Colonic mucosa (tissue), 4 donors: ENCODE measurements around the gene SEL1L3. TPM values are rescaled to one million over a fixed set of nuclear protein-coding genes. Genes with fewer than 3 reads are reported as not detected.

Experiments used
- DNase-seq: peaks from one replicate; pipeline ENCODE4 v3.0.0-alpha.2; 2020
- H3K27ac ChIP-seq: fragments of 200-600 bp; one replicate; pipeline ENCODE4 v1.8.0; 2021
- H3K27me3 ChIP-seq: fragments of 200-600 bp; one replicate; pipeline ENCODE4 v1.8.0; 2021
- H3K36me3 ChIP-seq: fragments of 200-600 bp; one replicate; pipeline ENCODE4 v1.8.0; 2021
- H3K4me1 ChIP-seq: fragments of 200-600 bp; one replicate; pipeline ENCODE4 v1.8.0; 2021; ENCODE audit warnings: mild to moderate bottlenecking
- H3K4me3 ChIP-seq: fragments of 200-600 bp; one replicate; pipeline ENCODE4 v1.8.0; 2021
- H3K9ac ChIP-seq, 2 donors: one replicate each; pipeline ENCODE4 v1.7.0; 2013; ENCODE audit warnings: control low read depth in 2 of 2, low read depth in 2 of 2, low read length in 2 of 2
- H3K9me3 ChIP-seq: fragments of 200-600 bp; one replicate; pipeline ENCODE4 v1.8.0; 2021
- CTCF ChIP-seq: fragments of 200-600 bp; IDR thresholded peaks from one replicate; pipeline ENCODE4 v1.8.0; 2022; ENCODE audit warnings: antibody characterized with exemption, mild to moderate bottlenecking
- intact Hi-C: fragments of 100-400 bp; cut with DNase I; formaldehyde crosslinking; loops from one replicate; pipeline ENCODE4 v1.14.1; 2022
- total RNA-seq, 2 donors: library from RNA; stranded (reverse); fragmentation: NEBNext Ultra II Directional in 1 of 2; extraction: Animal tissue kit (Norgen Biotek cat#: 25700) in 1 of 2; gene quantifications; one replicate each; pipeline ENCODE4 v1.2.1, GENCODE V29; 2021
- donor health status: healthy.
- donor health status: DM: no; HTN: no; CAD: no.
- donor health status: DM: no; HTN: no; CAD: no.

SEL1L3 gene
- total RNA-seq, 2 donors from 2014 or later, result 88.4 to 96.2 TPM

GRCh38 chr4:25827897-25828296 is 34.9 kb downstream of the SEL1L3 start:
- Histone ChIP-seq H3K4me1 (no peaks in the 10 kb centered on the region), H3K27ac (no peak overlapping the region), H3K4me3 (no peak overlapping the region), H3K27me3 (no peaks in the 10 kb centered on the region), H3K9me3 (no peaks in the 10 kb centered on the region), H3K36me3 (no peaks in the 10 kb centered on the region), H3K9ac (no peak overlapping the region)
- DNase-seq, result no peak
- intact Hi-C loops, result no loop called here
- TF ChIP-seq CTCF, result no peak

DNA sequence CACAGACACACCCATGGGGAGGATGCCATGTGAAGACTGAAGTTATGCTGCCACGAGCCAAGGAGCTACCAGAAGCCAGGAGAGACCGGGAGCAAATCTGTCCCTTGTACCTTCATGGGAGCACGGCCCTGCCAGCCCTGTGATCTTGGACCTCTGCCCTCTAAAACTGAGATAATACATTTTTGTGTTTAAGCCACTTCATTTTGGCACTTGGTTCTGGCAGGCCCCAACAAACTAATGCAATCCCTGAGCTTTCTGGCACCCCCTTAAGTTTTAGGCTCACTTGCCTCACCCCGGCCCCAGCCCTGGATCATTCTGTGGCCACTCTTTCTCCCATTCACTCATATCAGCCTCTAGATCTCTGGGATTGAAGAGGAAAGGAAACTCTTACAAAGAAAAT is 35.4 kb downstream of the SEL1L3 start:
- no peaks in the 10 kb centered on the region for H3K9me3 ChIP-seq
- no peaks in the 10 kb centered on the region for H3K36me3 ChIP-seq
- DNase-seq, result no peak
- no peaks in the 10 kb centered on the region for H3K27me3 ChIP-seq
- no peak overlapping the region for H3K9ac ChIP-seq
- TF ChIP-seq CTCF, result no peak
- H3K27ac ChIP-seq, result no peak overlapping the region
- H3K4me3 ChIP-seq, result no peak overlapping the region
- intact Hi-C loops, result no loop called here
- no peaks in the 10 kb centered on the region for H3K4me1 ChIP-seq

DNA sequence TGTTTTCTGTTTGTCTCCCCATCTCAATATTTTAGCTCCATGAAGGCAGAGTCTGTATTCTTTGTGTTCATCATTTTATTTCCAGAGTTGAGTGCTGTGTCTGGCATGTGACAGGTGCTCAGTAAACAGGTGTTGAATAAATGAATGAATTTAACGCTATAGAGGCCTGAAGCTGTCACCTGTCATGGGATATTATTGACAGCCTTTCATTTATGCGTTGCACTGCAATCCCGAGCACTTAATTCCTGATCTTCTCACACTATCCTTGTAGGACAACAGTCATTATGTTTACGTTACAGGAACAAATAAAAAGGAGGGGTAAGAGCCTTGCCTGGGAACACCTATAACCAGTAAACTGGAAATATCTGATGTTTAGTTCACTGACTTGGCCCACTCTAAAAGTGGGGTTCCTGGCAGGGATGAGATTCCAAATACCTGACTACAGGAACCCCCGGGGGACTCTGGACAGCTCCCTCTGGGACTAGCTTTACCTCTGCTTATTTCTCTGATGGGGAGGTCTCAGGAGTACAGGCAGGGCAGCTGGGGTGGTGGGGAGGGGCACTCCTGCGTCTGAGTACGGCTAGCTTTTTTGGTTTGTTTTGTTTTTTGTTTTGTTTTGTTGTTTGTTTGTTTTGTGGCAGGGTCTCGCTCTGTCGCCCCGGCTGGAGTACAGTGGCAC is 36.6 kb downstream of the SEL1L3 start:
- H3K36me3 ChIP-seq, result no peaks in the 10 kb centered on the region
- no peak overlapping the region for H3K27ac ChIP-seq
- intact Hi-C loops, result no loop called here
- TF ChIP-seq CTCF, result no peak
- no peak overlapping the region for H3K4me3 ChIP-seq
- no peak overlapping the region for H3K9ac ChIP-seq
- no peak for DNase-seq
- no peaks in the 10 kb centered on the region for H3K9me3 ChIP-seq
- H3K4me1 ChIP-seq, result no peaks in the 10 kb centered on the region
- H3K27me3 ChIP-seq, result no peaks in the 10 kb centered on the region

GRCh38 chr4:25823632-25824031 is 39.2 kb downstream of the SEL1L3 start:
- H3K9ac ChIP-seq, result no peak overlapping the region
- no peaks in the 10 kb centered on the region for H3K4me1 ChIP-seq
- DNase-seq, result no peak
- no peaks in the 10 kb centered on the region for H3K27me3 ChIP-seq
- TF ChIP-seq CTCF, result no peak
- H3K4me3 ChIP-seq, result no peak overlapping the region
- H3K36me3 ChIP-seq, result peaks cover 5% of the 10 kb centered on the region
- H3K27ac ChIP-seq, result no peak overlapping the region
- intact Hi-C loops, result no loop called here
- no peaks in the 10 kb centered on the region for H3K9me3 ChIP-seq

GRCh38 chr4:25821899-25822298 is 40.9 kb downstream of the SEL1L3 start:
- Histone ChIP-seq H3K27me3 (no peaks in the 10 kb centered on the region), H3K4me1 (no peaks in the 10 kb centered on the region), H3K27ac (no peak overlapping the region), H3K4me3 (no peak overlapping the region), H3K9me3 (no peaks in the 10 kb centered on the region), H3K9ac (no peak overlapping the region), H3K36me3 (peaks cover 10% of the 10 kb centered on the region)
- no peak for DNase-seq
- no peak for TF ChIP-seq CTCF
- intact Hi-C loops, result no loop called here
